Fibroblast of mammary gland (primary cell): ENCODE measurements around the gene SOX13.
"Not testable (repeated sequence)": the region's sequence is repeated elsewhere in the genome, so short reads cannot be mapped to it uniquely, and the experiment has no call there.

Experiments
- DNase-seq: peaks from one replicate; pipeline ENCODE4 v3.0.0-alpha.2; 2010; ENCODE audit warnings: low read depth
- H3K4me3 ChIP-seq: 2 replicates; pipeline ENCODE4 v1.5.1; 2011; ENCODE audit warnings: low read depth, mild to moderate bottlenecking, low read length, moderate library complexity; ENCODE audit not compliant: control insufficient read depth
- TF ChIP-seq, protein P1 (sequence below): conservative IDR thresholded peaks from 2 replicates; pipeline ENCODE4 v1.5.1; 2011; ENCODE audit warnings: low read depth, low read length, inconsistent platforms; ENCODE audit not compliant: control insufficient read depth, insufficient read depth

Gene SOX13

DNA sequence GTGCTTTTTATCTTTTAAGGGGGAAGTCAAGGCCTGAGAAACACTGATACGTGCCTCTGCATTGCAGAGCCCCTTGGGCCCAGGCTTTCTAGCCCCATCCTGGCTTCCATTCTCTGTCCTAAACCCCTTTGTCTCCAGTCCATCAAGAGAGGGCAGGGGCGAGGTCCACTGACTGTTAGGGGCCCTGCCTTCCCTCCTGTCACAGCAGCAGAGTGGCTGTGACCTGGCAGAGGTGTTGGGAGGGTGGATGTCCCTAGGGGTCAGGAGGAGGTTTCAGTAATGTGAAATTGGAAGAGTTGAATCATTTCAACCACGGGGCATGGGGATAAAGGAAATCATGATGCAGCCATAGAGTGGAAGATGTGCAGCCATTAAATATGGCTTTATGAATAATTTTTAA is 24.0 kb downstream of the SOX13 start:
- TF ChIP-seq, protein P1, sequence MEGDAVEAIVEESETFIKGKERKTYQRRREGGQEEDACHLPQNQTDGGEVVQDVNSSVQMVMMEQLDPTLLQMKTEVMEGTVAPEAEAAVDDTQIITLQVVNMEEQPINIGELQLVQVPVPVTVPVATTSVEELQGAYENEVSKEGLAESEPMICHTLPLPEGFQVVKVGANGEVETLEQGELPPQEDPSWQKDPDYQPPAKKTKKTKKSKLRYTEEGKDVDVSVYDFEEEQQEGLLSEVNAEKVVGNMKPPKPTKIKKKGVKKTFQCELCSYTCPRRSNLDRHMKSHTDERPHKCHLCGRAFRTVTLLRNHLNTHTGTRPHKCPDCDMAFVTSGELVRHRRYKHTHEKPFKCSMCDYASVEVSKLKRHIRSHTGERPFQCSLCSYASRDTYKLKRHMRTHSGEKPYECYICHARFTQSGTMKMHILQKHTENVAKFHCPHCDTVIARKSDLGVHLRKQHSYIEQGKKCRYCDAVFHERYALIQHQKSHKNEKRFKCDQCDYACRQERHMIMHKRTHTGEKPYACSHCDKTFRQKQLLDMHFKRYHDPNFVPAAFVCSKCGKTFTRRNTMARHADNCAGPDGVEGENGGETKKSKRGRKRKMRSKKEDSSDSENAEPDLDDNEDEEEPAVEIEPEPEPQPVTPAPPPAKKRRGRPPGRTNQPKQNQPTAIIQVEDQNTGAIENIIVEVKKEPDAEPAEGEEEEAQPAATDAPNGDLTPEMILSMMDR = no peak
- no peak for DNase-seq
- H3K4me3 ChIP-seq = no peak overlapping the region

DNA sequence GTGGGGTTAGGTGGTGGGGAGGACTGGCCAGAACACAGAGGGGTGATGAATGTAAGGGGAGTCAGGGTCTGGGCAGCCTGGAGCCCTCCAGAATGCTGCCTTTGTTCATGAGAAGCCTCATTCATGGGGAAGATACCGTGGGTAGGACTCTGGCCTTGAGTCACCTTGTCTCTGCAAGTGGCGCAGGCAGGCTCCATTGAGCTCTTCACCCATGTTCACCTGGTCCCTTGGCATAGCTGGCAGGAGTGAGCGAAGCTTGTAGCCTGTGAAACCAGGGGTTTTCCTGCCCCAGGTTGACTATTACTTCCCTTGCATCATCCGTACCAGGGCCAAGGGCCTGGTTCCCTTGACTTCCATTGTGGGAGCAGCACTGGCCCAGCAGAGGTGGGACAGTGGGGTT is 25.8 kb downstream of the SOX13 start:
- TF ChIP-seq, protein P1 = no peak
- H3K4me3 ChIP-seq = no peak overlapping the region
- DNase-seq = no peak

DNA sequence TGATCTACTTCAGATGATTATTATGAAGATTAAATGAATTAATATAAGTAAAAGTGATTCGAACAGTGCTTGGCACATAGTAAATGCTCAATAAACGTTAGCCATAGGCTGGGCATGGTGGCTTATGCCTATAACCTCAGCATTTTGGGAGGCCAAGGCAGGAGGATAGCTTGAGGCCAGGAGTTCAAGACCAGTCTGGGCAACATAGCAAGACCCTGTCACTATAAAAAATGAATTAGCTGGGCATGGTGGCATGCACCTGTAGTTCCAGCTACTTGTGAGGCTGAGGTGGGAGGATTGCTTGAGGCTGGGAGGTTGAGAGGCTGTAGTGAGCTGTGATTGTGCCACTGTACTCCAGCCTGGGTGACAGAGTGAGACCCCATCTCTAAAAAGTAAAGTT is 26.8 kb downstream of the SOX13 start:
- not testable (repeated sequence) for DNase-seq, H3K4me3 ChIP-seq

DNA sequence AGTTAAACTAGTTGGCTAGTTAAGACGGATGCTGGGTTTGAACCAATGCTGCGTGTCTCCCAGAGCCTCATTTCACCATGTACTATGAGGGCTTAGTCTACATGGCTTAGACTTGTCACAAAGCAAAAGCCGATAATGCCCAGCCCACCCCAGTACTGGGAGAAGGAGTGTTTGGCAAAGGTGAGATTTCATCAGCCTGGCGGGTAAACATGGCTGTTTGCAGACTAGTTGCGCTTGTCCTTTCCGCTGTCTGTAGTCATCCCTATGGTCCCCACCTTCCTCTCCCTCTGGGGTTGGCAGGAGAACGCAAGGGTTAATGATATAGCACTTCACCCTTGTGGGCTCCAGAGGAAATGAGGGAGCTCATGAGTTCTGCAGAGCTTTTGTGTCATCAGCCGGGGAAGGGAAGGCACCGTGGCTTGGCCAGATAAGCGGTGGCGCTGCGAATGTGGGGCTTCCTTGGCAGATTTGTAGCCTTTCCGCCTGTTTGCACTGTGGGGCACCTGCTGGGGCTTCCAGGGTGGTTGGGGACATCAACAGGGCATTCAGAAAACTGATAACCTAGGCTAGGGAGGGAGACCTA is 29.2 kb downstream of the SOX13 start:
- DNase-seq = no peak
- TF ChIP-seq, protein P1 = no peak
- no peak overlapping the region for H3K4me3 ChIP-seq

DNA sequence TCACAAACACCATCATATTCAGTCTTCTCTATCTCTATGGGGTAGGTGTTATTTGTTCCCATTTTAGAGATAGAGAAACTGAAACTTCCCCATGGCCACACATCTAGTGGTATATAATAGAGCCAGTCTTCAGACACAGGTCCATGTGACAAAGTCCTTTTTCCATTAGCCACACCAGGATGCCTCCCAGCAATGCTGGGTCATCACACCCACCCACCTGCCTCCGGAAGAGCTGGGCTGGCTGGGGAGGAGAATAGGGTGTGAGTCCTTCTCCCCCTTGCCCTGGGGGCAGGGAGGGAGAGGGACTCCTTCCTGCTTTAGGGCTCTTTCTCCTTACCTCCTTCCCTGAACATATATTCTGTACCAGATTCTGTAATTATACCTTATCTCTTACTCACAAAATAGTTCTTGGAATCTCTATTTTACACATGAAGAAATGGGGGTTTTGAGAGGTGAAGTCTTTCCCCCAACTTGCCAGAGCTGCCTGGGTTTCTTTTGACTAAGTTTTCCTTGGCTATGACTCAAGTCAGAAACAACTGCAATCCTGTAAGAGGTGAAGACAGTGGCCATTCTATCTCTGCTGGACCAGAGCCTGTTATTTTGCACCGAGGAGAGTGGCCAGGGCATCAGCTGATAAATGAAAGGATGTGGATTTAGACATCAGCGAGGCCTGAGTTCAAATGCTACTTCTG is 30.0 kb downstream of the SOX13 start:
- no peak for DNase-seq
- no peak overlapping the region for H3K4me3 ChIP-seq
- TF ChIP-seq, protein P1 = no peak

DNA sequence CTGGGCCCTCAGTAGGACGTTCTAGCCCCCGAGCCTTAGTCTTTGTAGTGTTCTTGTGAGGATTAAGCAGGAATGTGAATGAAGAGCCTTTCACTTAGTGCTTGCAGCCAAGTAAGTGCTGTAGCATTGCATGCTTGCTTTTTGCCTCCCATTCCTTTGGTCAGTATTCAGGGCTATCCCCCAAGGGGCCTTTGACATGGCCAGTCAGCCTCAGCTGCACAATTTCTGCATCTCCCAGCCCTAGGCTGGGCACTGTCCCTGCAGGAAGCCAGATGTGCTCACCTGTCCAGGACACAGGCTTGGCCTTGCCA is 30.5 kb downstream of the SOX13 start:
- TF ChIP-seq, protein P1 = no peak

DNA sequence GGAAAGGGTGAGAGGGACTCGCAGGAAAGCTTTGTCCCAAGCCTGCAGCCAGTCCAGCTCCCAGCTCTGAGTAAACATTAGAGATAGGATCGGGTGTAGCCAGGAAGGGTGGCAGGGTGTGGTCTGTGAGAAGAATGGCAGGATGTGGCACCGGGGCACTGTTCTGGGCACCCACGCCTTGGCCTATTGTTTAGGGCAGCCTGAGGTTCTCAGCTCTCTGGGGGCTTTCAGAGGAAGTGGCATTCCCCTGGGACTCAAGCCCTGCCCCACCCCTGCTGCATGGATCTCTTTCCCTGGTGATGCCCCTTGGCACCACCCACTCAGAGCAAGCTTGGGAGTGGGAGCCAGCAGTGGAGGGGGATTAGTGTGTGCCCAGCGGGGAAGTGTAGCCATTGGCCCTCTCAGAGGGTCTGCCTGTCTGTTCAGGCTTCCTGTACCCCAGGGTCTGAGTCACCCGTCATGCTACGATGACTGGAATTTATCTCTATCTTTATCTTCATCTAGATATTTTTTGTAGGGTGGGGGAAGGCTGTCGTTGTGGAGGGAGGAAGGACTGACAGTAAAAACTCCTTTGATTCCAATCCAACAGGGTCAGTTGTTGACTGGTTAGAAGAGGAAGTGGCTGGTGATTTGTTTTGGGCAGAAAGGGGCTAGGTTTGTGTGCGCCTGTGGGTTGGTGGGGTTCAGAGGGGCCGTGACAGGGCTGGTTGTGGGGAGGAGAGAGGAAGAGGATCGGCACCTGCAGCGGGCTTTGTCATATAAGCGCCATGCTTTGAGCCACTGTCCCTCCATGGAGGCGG is 31.6 kb downstream of the SOX13 start:
- TF ChIP-seq, protein P1 = no peak
- DNase-seq = no peak
- no peak overlapping the region for H3K4me3 ChIP-seq

More for the DNA sequence above, 30.5 kb downstream of the SOX13 start:
- H3K4me3 ChIP-seq = no peak overlapping the region
- no peak for DNase-seq
